Endothelial cell of umbilical vein (primary cell): ENCODE results near the gene TPSG1. TPM values are rescaled to one million over a fixed set of nuclear protein-coding genes. Genes with fewer than 3 reads are reported as not detected.

ENCODE experiments used
- BruUV-seq: library from RNA; stranded (reverse); fragments of 400-500 nt; replicated peaks from 2 replicates; lab custom pipeline; 2021; lab: Mats Ljungman, UMichigan
- CTCF ChIA-PET: fragments of 300-600, 350-600 bp; sonication (Branson Sonifier 250); formaldehyde crosslinking; loops from one replicate; lab custom pipeline; 2021; ENCODE audit warnings: antibody characterized with exemption, inconsistent platforms; lab: Charles Lee
- POLR2A ChIA-PET: fragments of 300-600, 350-600 bp; sonication (Branson Sonifier 250); formaldehyde crosslinking; loops from one replicate; lab custom pipeline; 2021; ENCODE audit warnings: antibody characterized with exemption, inconsistent platforms; lab: Charles Lee
- DNase-seq: peaks from one replicate; pipeline ENCODE4 v3.0.0-alpha.2; 2011; ENCODE audit warnings: low read depth, low spot score
- FAIRE-seq: peaks from 2 replicates; lab custom pipeline; 2011; peaks lifted over from hg19 to GRCh38; lab: Jason Lieb, UNC
- H2AFZ ChIP-seq: 2 replicates; pipeline ENCODE4 v1.6.0; 2012; ENCODE audit warnings: low read depth, low read length, control low read depth, inconsistent platforms
- H3K27ac ChIP-seq: 2 replicates; pipeline ENCODE4 v1.5.1; 2011; ENCODE audit warnings: low read depth, mild to moderate bottlenecking, control low read depth, low read length, moderate library complexity; ENCODE audit not compliant: insufficient read depth
- H3K27me3 ChIP-seq, 2 experiments: 2 replicates each; pipeline versions ENCODE4 v1.6.0 to v1.6.1; 2011; ENCODE audit warnings: low read length in 2 of 2, mixed read lengths in 1 of 2; ENCODE audit not compliant: control insufficient read depth in 2 of 2, insufficient read depth in 2 of 2
- H3K36me3 ChIP-seq, 2 experiments: 2 replicates in 1 of 2; 3 replicates in 1 of 2; pipeline ENCODE4 v1.5.1; 2011; ENCODE audit warnings: low read length in 2 of 2, mild to moderate bottlenecking in 1 of 2, moderate library complexity in 1 of 2; ENCODE audit not compliant: control insufficient read depth in 2 of 2, insufficient read depth in 2 of 2; ENCODE audit errors: extremely low read depth in 1 of 2
- H3K4me1 ChIP-seq: 3 replicates; pipeline ENCODE4 v1.5.1; 2011; ENCODE audit warnings: mild to moderate bottlenecking, low read length; ENCODE audit not compliant: control insufficient read depth, insufficient read depth; ENCODE audit errors: extremely low read depth
- H3K4me2 ChIP-seq: 2 replicates; pipeline ENCODE4 v1.6.1; 2011; ENCODE audit warnings: low read length, control low read depth, mixed read lengths; ENCODE audit not compliant: insufficient read depth
- H3K4me3 ChIP-seq, 3 experiments: fragments of 200-600 bp in 1 of 3; sonication (generic), shearing (Covaris generic) in 1 of 3; replicated peaks in 1 of 3; 2 replicates each; pipeline ENCODE4 v1.5.1; 2011 to 2016; ENCODE audit warnings: control low read depth in 3 of 3, low read length in 3 of 3, mild to moderate bottlenecking in 2 of 3, inconsistent platforms in 1 of 3, low read depth in 1 of 3, moderate library complexity in 1 of 3; ENCODE audit not compliant: insufficient read depth in 1 of 3
- H3K79me2 ChIP-seq: 2 replicates; pipeline ENCODE4 v1.6.0; 2012; ENCODE audit warnings: low read length, inconsistent platforms; ENCODE audit not compliant: control insufficient read depth, insufficient read depth
- H3K9ac ChIP-seq: replicated peaks from 2 replicates; pipeline ENCODE3; 2011; ENCODE audit warnings: low read length, control low read depth; ENCODE audit not compliant: insufficient read depth; ENCODE audit errors: extremely low read depth
- H3K9me1 ChIP-seq: replicated peaks from 3 replicates; pipeline ENCODE4 v1.6.0; 2011; ENCODE audit warnings: mild to moderate bottlenecking, low read length; ENCODE audit not compliant: control insufficient read depth, insufficient read depth; ENCODE audit errors: extremely low read depth
- H3K9me3 ChIP-seq: replicated peaks from 2 replicates; pipeline ENCODE4 v1.5.1; 2012; ENCODE audit warnings: low read length, inconsistent platforms; ENCODE audit not compliant: control insufficient read depth, insufficient read depth
- H4K20me1 ChIP-seq: replicated peaks from 2 replicates; pipeline ENCODE3; 2011; ENCODE audit warnings: mild to moderate bottlenecking, low read length; ENCODE audit not compliant: control insufficient read depth, insufficient read depth; ENCODE audit errors: extremely low read depth
- EZH2 ChIP-seq: IDR thresholded peaks from 2 replicates; pipeline ENCODE4 v1.6.1; 2012; ENCODE audit warnings: borderline replicate concordance, low read depth, mild to moderate bottlenecking, moderate library complexity, low read length, inconsistent platforms; ENCODE audit not compliant: severe bottlenecking
- GATA2 ChIP-seq: IDR thresholded peaks from 2 replicates; pipeline ENCODE4 v1.7.0; 2011; ENCODE audit warnings: low read depth, mild to moderate bottlenecking, moderate library complexity, mixed read lengths, low read length; ENCODE audit not compliant: insufficient read length, insufficient read depth
- JUN ChIP-seq: IDR thresholded peaks from 2 replicates; pipeline ENCODE4 v1.6.1; 2011; ENCODE audit warnings: borderline replicate concordance, low read depth; ENCODE audit not compliant: insufficient read length, insufficient read depth
- MYC ChIP-seq: IDR thresholded peaks from one replicate; pipeline ENCODE4 v1.6.1; 2011; ENCODE audit warnings: mild to moderate bottlenecking, low read depth, low read length
- POLR2A ChIP-seq: IDR thresholded peaks from 2 replicates; pipeline ENCODE4 v1.6.1; 2012; ENCODE audit warnings: low read depth, mild to moderate bottlenecking, control low read depth, low read length
- POLR2AphosphoS5 ChIP-seq: IDR thresholded peaks from 2 replicates; pipeline ENCODE4 v1.6.1; 2012; ENCODE audit warnings: low read depth, mild to moderate bottlenecking, control low read depth, low read length, moderate library complexity; ENCODE audit not compliant: insufficient read depth
- dilution Hi-C: fragments of 300-500 bp; cut with MboI; formaldehyde crosslinking; loops from one replicate; pipeline ENCODE4 v1.15.0; 2019; ENCODE audit warnings: low sequenced_read_pairs; ENCODE audit not compliant: extremely low pct_ligation_motif_present
- intact Hi-C: fragments of 100-400 bp; cut with micrococcal nuclease; formaldehyde crosslinking; loops from one replicate; pipeline ENCODE4 v1.10.0; 2022
- polyA plus RNA-seq, 4 experiments: library from polyadenylated mRNA; depleted of rRNA in 3 of 4; stranded (reverse) in 3 of 4; unstranded in 1 of 4; fragments of >200 nt; gene quantifications; 2 replicates each; pipeline versions ENCODE4 v1.2.1 to v1.2.3, GENCODE V29; 2011 to 2012; ENCODE audit warnings: missing spikeins in 1 of 4
- total RNA-seq: library from RNA; stranded (reverse); gene quantifications from 2 replicates; pipeline ENCODE4 v1.2.3, GENCODE V29; 2021
- TF ChIP-seq, protein P1 (sequence below), 2 donors: IDR thresholded peaks; 1 replicate in 1 of 2; 2 replicates in 1 of 2; pipeline ENCODE4 v1.5.1; 2011; ENCODE audit warnings: low read length in 2 of 2, mild to moderate bottlenecking in 2 of 2, moderate library complexity in 2 of 2, control low read depth in 1 of 2, inconsistent platforms in 1 of 2, low read depth in 1 of 2; ENCODE audit not compliant: insufficient read depth in 1 of 2; ENCODE audit errors: extremely low read depth in 1 of 2
- TF ChIP-seq, protein P2 (sequence below): IDR thresholded peaks from 2 replicates; pipeline ENCODE4 v1.6.1; 2011; ENCODE audit not compliant: insufficient read depth, insufficient read length

Gene TPSG1
- total and polyA plus RNA-seq, 2 donors (not counting 3 experiments of a cell fraction or from before 2014, with no cell fraction given) = not detected

GRCh38 chr16:1184156-1184868 is 40.8 kb downstream of the TPSG1 start:
- H3K79me2 ChIP-seq = no peaks in the 10 kb centered on the region
- ChIA-PET CTCF (interaction anchor here (0.8 kb wide), 1 partner anchor 81 kb away, joined by 3 read pairs; no protein-coding TSS in a partner anchor), POLR2A (no interaction called here)
- H2AFZ ChIP-seq = no peak overlapping the region
- H3K9me1 ChIP-seq = no peaks in the 10 kb centered on the region
- H3K9me3 ChIP-seq = no peaks in the 10 kb centered on the region
- BruUV-seq = no TSS peak
- no peak overlapping the region for H3K4me3 ChIP-seq
- dilution Hi-C loops (no loop called here), intact Hi-C loops (no loop called here)
- no peaks in the 10 kb centered on the region for H3K27me3 ChIP-seq
- no peak overlapping the region for H3K9ac ChIP-seq
- no peak overlapping the region for H3K4me2 ChIP-seq
- H3K27ac ChIP-seq = no peak overlapping the region
- DNase-seq (no peak), FAIRE-seq (no peak)
- no peaks in the 10 kb centered on the region for H4K20me1 ChIP-seq
- H3K36me3 ChIP-seq = no peaks in the 10 kb centered on the region
- TF ChIP-seq, protein P1, sequence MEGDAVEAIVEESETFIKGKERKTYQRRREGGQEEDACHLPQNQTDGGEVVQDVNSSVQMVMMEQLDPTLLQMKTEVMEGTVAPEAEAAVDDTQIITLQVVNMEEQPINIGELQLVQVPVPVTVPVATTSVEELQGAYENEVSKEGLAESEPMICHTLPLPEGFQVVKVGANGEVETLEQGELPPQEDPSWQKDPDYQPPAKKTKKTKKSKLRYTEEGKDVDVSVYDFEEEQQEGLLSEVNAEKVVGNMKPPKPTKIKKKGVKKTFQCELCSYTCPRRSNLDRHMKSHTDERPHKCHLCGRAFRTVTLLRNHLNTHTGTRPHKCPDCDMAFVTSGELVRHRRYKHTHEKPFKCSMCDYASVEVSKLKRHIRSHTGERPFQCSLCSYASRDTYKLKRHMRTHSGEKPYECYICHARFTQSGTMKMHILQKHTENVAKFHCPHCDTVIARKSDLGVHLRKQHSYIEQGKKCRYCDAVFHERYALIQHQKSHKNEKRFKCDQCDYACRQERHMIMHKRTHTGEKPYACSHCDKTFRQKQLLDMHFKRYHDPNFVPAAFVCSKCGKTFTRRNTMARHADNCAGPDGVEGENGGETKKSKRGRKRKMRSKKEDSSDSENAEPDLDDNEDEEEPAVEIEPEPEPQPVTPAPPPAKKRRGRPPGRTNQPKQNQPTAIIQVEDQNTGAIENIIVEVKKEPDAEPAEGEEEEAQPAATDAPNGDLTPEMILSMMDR (IDR thresholded peaks at IDR 0.05; ENCODE audit: extremely low read depth in 1 of 2, insufficient read depth in 1 of 2, low read depth in 1 of 2, low read length in 2 of 2) = no peak
- no peak for TF ChIP-seq JUN
- TF ChIP-seq POLR2AphosphoS5 = no peak
- TF ChIP-seq EZH2 = no peak
- no peak for TF ChIP-seq GATA2
- no peak for TF ChIP-seq MYC
- no peak for TF ChIP-seq POLR2A
- TF ChIP-seq, protein P2, sequence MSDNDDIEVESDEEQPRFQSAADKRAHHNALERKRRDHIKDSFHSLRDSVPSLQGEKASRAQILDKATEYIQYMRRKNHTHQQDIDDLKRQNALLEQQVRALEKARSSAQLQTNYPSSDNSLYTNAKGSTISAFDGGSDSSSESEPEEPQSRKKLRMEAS = no peak
- peaks cover 4% of the 10 kb centered on the region for H3K4me1 ChIP-seq
